Mononuclear cell (primary cell): ENCODE data around the gene GRM7. TPM values are rescaled to one million over a fixed set of nuclear protein-coding genes. Genes with fewer than 3 reads are reported as not detected.

Experiments used
- H3K27me3 ChIP-seq: 2 replicates; pipeline ENCODE4 v1.6.0; 2011; ENCODE audit warnings: low read length, control low read depth; ENCODE audit not compliant: insufficient read depth
- H3K4me1 ChIP-seq: 2 replicates; pipeline ENCODE4 v1.5.1; 2011; ENCODE audit warnings: mild to moderate bottlenecking, low read length, control low read depth; ENCODE audit not compliant: insufficient read depth
- H3K4me3 ChIP-seq: 2 replicates; pipeline ENCODE4 v1.5.1; 2011; ENCODE audit warnings: mild to moderate bottlenecking, low read length, moderate library complexity
- H3K9me3 ChIP-seq: 2 replicates; pipeline ENCODE4 v1.5.1; 2011; ENCODE audit warnings: low read depth, mild to moderate bottlenecking, control low read depth, low read length
- total RNA-seq: library from RNA; depleted of rRNA; stranded (reverse); fragments of >200 nt; gene quantifications from one replicate; pipeline ENCODE4 v1.2.3, GENCODE V29; 2012

The GRM7 gene
- total RNA-seq, 1 donor: not detected

DNA sequence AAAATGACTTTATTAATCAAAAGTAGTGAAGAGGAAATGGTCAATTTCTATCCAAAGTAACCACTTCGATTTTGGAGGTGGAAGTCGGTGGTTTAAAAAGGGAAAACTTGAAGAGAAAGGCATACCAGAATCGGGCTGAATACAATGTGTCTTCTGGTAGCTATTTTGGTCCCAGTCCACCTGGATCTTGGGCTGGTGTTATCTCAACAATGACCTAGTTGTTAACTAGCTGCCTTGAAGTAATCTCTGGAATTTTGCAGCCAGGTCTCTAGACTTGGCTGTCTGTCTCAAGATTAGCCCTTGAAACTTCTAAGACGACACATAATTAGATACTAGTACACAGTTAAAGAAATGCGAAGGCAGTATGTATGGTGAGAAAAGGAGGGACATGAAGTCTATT lies 409.8 kb downstream of the GRM7 start:
- no peaks in the 10 kb centered on the region for H3K9me3 ChIP-seq
- no peaks in the 10 kb centered on the region for H3K27me3 ChIP-seq
- H3K4me1 ChIP-seq: no peaks in the 10 kb centered on the region
- H3K4me3 ChIP-seq: no peak overlapping the region

DNA sequence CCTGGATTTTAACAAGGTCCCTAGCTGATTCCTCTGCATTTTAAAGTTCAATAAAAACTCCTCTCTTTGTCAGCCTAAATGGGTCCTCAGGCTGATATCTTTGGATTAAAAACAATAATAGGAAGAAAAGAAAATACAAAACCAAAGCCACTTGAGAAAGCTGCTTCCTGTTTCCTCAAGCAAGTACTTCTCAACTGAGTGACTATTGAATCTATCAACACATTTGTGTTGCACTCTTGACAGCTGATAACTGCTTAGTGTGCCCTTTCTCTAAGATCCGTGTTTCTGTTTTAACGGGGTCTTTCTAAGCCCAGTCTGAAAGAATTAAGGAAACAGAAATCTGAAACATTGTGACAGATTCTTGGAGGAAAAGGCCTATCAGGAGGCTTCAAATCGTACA lies 410.7 kb downstream of the GRM7 start:
- Histone ChIP-seq H3K9me3 (no peaks in the 10 kb centered on the region), H3K4me3 (no peak overlapping the region), H3K27me3 (no peaks in the 10 kb centered on the region), H3K4me1 (no peaks in the 10 kb centered on the region)

DNA sequence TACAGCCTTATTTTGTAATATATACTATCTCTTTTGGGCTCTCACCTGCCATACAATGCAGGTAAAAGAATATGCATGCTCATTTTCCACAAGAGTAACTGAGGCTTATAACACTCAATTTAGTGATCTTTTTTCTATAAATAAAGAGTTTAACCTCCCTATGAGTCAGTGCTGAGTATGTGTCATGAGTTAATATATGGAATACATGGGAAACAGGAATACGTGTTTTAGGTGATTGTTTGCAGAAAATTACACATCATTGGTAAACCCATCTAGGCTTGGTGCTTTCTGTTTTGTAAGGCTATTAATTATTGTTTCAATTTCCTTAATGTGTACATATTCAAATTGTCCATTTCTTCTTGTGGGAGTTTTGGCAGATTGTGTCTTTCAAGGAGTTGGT lies 411.3 kb downstream of the GRM7 start:
- no peaks in the 10 kb centered on the region for H3K9me3 ChIP-seq
- no peaks in the 10 kb centered on the region for H3K27me3 ChIP-seq
- H3K4me3 ChIP-seq: no peak overlapping the region
- H3K4me1 ChIP-seq: no peaks in the 10 kb centered on the region

DNA sequence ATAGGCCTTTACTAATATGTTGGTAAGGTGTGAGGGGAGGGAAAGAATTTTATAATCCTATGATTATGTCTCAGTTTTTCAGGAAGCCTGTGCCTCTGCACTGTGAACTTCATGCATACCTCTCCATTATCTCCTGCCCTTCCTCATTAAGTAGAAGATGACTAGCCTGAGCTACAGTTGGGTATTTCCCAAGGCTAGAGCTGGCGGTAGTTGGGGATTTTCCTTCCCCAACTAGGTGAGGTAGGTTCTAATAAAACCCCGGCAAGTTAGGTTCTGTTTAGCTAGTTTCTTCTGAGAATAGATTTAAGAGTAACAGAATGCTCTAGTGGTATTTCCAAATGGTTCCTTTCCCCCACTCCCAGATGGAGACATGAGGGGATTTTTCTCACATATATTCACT lies 414.5 kb downstream of the GRM7 start:
- Histone ChIP-seq H3K27me3 (no peaks in the 10 kb centered on the region), H3K4me3 (no peak overlapping the region), H3K9me3 (no peaks in the 10 kb centered on the region), H3K4me1 (no peaks in the 10 kb centered on the region)

DNA sequence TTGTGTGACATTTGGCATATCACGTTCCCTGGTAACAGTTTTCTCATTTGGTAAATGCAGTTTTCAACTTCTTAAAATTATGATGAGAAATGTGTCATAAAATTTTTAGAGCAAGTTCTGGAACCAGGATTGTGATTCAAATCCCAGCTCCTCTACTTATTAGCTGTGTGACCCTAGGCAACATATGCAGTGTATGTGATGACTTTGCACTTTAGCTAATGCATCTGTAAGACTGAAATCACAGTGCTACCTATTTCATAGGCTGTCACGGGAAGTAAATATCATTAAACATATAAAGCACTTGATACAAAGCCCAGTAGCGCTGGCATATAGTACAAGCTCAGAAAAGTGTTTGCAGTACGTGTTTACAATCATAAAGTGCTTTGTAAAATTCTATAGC lies 419.4 kb downstream of the GRM7 start:
- no peaks in the 10 kb centered on the region for H3K27me3 ChIP-seq
- H3K9me3 ChIP-seq: no peaks in the 10 kb centered on the region
- H3K4me3 ChIP-seq: no peak overlapping the region
- H3K4me1 ChIP-seq: no peaks in the 10 kb centered on the region

DNA sequence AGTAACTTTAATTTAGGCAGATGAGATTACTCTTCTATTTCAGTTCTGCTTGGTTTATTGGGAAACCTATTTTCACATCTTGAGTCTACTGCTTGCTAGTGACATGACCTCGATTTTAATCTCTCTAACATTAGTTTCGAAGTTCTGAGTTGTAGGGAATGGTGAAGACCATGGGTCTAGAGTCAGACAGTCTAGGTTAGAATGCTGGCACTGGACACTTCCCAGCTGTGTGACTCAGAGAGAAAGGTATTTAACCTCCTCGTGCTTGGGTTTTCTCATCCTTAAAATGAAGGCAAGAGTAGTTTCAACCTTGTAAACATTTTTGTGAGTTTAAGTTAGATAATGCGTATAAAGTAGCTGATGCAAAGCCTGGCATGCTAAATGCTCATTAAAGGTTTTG lies 422.1 kb downstream of the GRM7 start:
- Histone ChIP-seq H3K27me3 (no peaks in the 10 kb centered on the region), H3K9me3 (no peaks in the 10 kb centered on the region), H3K4me3 (no peak overlapping the region), H3K4me1 (no peaks in the 10 kb centered on the region)

DNA sequence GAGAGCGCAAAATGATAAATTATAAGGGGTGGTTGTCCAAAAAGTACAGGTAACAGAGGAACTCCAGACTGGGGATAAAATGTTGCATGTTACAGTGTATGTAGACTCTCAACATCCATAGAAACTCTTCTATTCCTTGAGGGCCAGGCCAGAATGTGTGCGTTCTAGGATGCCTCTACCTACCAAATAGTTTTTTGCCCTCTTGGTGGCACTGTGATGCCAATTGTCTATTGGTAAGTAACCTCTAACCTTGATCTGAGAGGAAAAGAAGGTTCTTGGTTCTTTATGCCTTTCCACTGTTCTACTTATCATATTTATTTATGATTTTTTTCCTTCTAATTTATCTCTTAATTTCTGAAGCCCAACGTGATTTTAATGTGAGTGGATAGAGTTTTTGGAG lies 424.6 kb downstream of the GRM7 start:
- Histone ChIP-seq H3K4me3 (no peak overlapping the region), H3K9me3 (no peaks in the 10 kb centered on the region), H3K4me1 (peaks cover 3% of the 10 kb centered on the region), H3K27me3 (no peaks in the 10 kb centered on the region)

DNA sequence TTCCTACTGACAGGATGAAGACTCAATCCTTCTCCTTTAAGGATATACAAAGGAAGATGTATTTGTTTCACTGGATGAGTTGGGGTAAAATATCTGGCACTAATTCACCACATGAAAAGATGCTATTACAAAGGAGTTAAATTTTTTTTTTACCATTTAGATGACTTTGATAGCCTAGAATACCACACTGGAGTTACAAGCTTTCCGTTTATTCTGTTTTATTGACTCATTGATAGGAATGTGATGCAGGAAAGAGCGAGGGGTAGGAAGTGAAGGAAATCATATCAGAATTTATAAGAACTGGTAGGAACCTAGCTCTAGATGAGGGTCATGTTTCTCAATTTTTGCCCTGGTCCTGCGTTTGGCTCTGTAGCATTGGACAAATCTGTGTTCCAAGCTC lies 427.2 kb downstream of the GRM7 start:
- H3K4me1 ChIP-seq: peaks cover 13% of the 10 kb centered on the region

DNA sequence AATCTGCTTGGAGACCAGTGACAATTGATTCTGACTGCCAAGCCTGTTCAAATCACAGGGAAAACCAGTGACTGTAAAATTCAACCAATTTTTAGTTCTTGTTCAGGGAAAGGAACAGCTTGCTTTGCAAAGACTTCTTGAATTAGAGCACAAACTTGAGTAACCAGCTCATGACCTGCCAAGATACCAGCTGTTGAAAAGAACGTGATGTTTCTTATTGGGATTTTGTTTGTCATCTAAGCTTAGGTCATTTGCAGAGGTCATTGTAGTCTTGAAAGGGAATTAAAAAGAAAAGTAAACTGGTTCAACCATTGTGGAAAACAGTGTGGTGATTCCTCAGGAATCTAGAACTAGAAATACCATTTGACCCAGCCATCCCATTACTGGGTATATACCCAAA lies 428.2 kb downstream of the GRM7 start:
- Histone ChIP-seq H3K4me3 (no peak overlapping the region), H3K4me1 (peaks cover 13% of the 10 kb centered on the region), H3K9me3 (no peaks in the 10 kb centered on the region), H3K27me3 (no peaks in the 10 kb centered on the region)

More for the DNA sequence above, 427.2 kb downstream of the GRM7 start:
- no peak overlapping the region for H3K4me3 ChIP-seq
- H3K9me3 ChIP-seq: no peaks in the 10 kb centered on the region
- no peaks in the 10 kb centered on the region for H3K27me3 ChIP-seq

DNA sequence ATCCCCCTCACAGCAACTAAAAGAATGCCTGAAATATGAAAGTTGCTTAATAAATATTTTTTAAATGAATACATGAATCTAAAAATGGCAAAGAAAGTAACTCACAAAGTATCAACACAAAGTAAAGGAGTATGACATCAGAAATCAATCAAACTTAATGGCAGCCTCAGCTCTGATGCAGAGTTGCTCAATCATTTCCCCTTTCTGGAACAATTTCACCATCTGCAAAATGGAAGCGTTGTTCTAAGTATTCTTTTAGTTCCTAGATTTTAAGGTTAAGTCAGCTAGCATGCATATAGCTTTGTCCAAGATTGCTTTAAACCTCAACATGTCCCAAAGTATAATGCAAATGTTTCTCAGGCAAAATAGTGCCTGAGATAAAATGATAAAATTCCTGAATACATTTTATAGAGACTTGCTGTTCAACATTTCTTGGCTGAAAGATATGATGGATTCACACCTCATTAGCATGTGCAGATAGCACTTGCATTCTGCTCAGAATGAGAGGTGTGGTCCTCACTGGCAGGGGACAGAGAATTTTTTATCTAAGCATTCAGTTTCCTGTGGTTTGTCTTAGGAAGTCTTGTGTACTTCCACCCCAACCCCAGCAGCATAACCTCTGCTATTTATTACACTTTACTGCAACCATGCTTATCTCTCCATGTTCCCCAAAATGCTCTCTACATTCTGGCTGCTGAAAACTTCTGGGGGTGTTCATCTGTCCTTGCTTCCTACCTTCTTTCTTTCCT lies 429.3 kb downstream of the GRM7 start:
- peaks cover 13% of the 10 kb centered on the region for H3K4me1 ChIP-seq

DNA sequence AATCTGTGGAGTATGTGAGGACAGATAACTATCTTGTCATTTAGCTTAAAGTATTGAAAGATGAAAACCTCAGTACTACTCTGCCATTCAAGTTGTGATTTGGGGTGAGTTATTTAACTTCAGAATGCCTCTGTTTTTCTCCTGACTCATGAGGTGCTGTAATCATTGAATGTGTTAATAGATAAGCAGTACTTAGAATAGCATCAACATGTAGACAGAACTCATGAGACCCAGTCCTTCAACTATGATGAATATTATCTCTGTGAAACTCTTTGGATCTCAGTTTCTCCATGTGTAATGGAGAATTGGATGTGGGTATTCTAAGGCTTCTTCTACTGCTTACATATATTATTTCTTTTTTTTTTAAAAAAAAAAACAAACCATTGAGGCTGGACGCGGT lies 431.4 kb downstream of the GRM7 start:
- Histone ChIP-seq H3K4me3 (no peak overlapping the region), H3K9me3 (no peaks in the 10 kb centered on the region), H3K27me3 (no peaks in the 10 kb centered on the region), H3K4me1 (peaks cover 13% of the 10 kb centered on the region)

More for the DNA sequence above, 429.3 kb downstream of the GRM7 start:
- no peak overlapping the region for H3K4me3 ChIP-seq
- H3K27me3 ChIP-seq: no peaks in the 10 kb centered on the region
- H3K9me3 ChIP-seq: no peaks in the 10 kb centered on the region

DNA sequence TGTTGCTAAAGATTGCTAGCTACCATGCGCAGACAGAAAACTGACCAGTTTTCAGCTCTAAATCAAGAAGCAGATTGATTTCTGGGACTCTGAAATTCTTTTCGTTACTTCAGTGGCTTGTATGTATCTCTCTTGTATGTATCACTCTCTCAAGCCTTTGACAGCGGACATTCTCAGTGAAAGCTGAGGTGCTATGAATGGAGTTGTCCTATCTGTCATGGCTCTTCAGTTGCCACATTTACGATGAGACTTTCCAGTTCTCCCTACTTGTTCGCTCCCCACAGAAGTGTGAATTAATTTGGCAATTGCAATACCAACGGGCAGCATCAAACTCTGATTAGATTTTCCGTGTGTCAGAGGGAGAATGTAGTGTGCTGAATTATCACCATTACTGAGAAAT lies 432.4 kb downstream of the GRM7 start:
- Histone ChIP-seq H3K27me3 (no peaks in the 10 kb centered on the region), H3K4me3 (no peak overlapping the region), H3K4me1 (peaks cover 13% of the 10 kb centered on the region), H3K9me3 (no peaks in the 10 kb centered on the region)

DNA sequence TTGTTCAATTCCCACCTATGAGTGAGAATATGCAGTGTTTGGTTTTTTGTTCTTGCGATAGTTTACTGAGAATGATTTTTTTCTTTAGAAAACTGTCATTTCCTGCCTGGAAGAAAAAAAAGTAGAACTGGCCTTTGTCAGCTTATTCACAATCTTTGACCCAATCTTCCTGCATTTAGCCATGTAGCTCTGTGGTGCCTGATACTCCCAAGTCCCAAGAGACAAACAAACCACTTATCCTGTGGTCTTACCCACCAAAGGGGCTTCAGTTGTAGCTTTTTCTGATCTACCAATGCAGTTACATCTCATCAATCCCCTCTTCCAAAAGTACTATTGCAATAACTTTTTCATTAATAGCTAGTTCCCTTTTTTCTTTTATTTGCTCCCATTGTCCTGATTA lies 444.6 kb downstream of the GRM7 start:
- Histone ChIP-seq H3K4me1 (no peaks in the 10 kb centered on the region), H3K9me3 (peaks cover 8% of the 10 kb centered on the region), H3K27me3 (no peaks in the 10 kb centered on the region), H3K4me3 (no peak overlapping the region)

DNA sequence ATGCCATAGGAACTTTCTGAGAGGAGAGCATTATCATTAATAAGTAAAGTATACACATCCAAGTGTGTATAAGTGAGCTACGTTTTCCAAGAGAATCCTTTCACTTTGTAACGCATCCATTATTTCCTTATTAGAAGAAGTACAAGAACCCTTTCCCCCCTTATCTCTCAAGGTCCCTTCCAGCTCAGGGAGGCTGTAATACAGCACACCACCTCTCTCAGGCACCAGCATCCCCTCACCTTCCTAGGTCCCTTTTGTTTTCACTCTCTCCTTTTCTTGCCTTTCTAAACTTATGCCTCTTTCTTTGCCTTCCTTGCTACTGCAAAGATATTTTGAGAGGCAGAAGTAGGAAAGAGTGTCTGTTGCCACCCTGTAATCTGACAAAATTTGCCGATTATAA lies 446.0 kb downstream of the GRM7 start:
- no peaks in the 10 kb centered on the region for H3K27me3 ChIP-seq
- no peak overlapping the region for H3K4me3 ChIP-seq
- peaks cover 8% of the 10 kb centered on the region for H3K9me3 ChIP-seq
- H3K4me1 ChIP-seq: no peaks in the 10 kb centered on the region

DNA sequence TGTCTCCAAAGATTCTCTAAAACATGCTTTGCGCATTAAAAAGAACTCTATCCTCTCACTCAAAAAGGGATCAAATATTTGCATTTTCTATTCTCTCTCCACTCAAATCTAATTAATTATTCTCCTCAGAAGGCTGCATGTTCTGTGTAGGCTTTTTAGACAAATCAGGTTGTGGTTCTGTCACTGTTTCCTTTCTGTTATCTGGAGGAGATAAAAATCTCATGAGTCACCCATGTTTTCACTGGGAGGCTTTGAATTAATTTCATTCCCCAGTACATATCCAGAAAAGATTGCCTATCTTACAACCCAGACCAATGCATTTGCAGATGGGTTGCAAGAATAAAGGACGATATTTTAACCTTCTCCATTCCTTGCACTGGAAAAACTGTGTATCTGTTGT lies 446.5 kb downstream of the GRM7 start:
- Histone ChIP-seq H3K9me3 (peaks cover 8% of the 10 kb centered on the region), H3K27me3 (no peaks in the 10 kb centered on the region), H3K4me3 (no peak overlapping the region), H3K4me1 (no peaks in the 10 kb centered on the region)

DNA sequence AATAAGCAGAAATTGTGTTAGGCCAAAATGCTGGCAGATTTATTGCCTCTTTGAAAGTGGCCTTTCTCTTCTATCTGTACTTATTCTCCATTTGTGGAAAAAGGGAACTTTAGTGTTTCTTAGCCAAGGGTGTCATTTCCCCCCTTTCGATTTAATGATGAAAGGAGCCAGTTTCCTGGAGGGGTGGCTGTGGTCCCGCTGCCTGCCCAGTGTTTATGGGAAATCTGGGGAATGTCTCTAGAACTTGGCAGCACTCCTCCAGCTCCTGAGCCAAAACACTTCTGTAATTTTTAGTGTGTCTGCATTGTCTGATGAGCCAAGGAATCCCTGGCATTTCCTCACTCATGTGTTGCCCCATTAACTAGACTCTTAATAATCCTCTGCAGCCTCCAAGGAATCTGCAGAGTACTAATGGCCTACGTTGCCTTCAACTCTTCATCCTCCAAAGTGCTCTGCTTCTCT lies 448.8 kb downstream of the GRM7 start:
- Histone ChIP-seq H3K9me3 (no peaks in the 10 kb centered on the region), H3K4me1 (no peaks in the 10 kb centered on the region), H3K27me3 (no peaks in the 10 kb centered on the region), H3K4me3 (no peak overlapping the region)
